ENCODE data around the gene LIPE.

LIPE gene

GRCh38 chr19:42361545-42361910, 65.7 kb downstream of the LIPE start:
- DNase-seq (no peak), ATAC-seq (ENCODE audit: insufficient read depth, low read depth) (no peak)
- no peaks in the 10 kb centered on the region for H3K79me2 ChIP-seq (ENCODE audit: insufficient read depth, low read length)
- no peak overlapping the region for H3K9ac ChIP-seq (ENCODE audit: low read depth, low read length)
- H3K27me3 ChIP-seq (ENCODE audit: insufficient read depth, low read length, poor library complexity): no peaks in the 10 kb centered on the region
- no peak overlapping the region for H3K27ac ChIP-seq (ENCODE audit: low read length)
- no peak overlapping the region for H3K4me3 ChIP-seq (ENCODE audit: low read depth in 1 of 2, low read length in 2 of 2)
- no peaks in the 10 kb centered on the region; the same call in 1 of the 2 replicates for H4K20me1 ChIP-seq (ENCODE audit: insufficient read depth, low read length)
- H2AFZ ChIP-seq (ENCODE audit: low read depth, low read length): no peak overlapping the region
- H3K4me1 ChIP-seq (ENCODE audit: insufficient read depth, low read length): no peaks in the 10 kb centered on the region
- no peak for TF ChIP-seq CTCF (IDR thresholded peaks at IDR 0.05; ENCODE audit: borderline replicate concordance, extremely low read depth, low read length, poor library complexity, severe bottlenecking)
- no peak for TF ChIP-seq EZH2 (IDR thresholded peaks at IDR 0.05; ENCODE audit: borderline replicate concordance, low read depth, low read length, severe bottlenecking)
- no peak overlapping the region for H3K4me2 ChIP-seq (ENCODE audit: insufficient read depth, low read length)
- no peaks in the 10 kb centered on the region for H3K9me3 ChIP-seq (ENCODE audit: insufficient read depth, low read length, severe bottlenecking)
- H3K36me3 ChIP-seq (ENCODE audit: insufficient read depth, low read length): peaks cover 33% of the 10 kb centered on the region

GRCh38 chr19:42360787-42361544, 66.2 kb downstream of the LIPE start:
- Histone ChIP-seq H3K4me3 (ENCODE audit: low read depth in 1 of 2, low read length in 2 of 2) (no peak overlapping the region), H3K9me3 (ENCODE audit: insufficient read depth, low read length, severe bottlenecking) (no peaks in the 10 kb centered on the region), H3K4me2 (ENCODE audit: insufficient read depth, low read length) (no peak overlapping the region), H3K4me1 (ENCODE audit: insufficient read depth, low read length) (no peaks in the 10 kb centered on the region), H3K9ac (ENCODE audit: low read depth, low read length) (no peak overlapping the region), H3K36me3 (ENCODE audit: insufficient read depth, low read length) (peaks cover 38% of the 10 kb centered on the region), H4K20me1 (ENCODE audit: insufficient read depth, low read length) (no peaks in the 10 kb centered on the region; the same call in 1 of the 2 replicates), H3K27ac (ENCODE audit: low read length) (no peak overlapping the region), H2AFZ (ENCODE audit: low read depth, low read length) (no peak overlapping the region), H3K79me2 (ENCODE audit: insufficient read depth, low read length) (no peaks in the 10 kb centered on the region), H3K27me3 (ENCODE audit: insufficient read depth, low read length, poor library complexity) (no peaks in the 10 kb centered on the region)
- no peak for TF ChIP-seq EZH2 (IDR thresholded peaks at IDR 0.05; ENCODE audit: borderline replicate concordance, low read depth, low read length, severe bottlenecking)
- TF ChIP-seq CTCF (IDR thresholded peaks at IDR 0.05; ENCODE audit: borderline replicate concordance, extremely low read depth, low read length, poor library complexity, severe bottlenecking): no peak
- DNase-seq (no peak), ATAC-seq (ENCODE audit: insufficient read depth, low read depth) (no peak)

- Histone ChIP-seq H3K4me2 (ENCODE audit: insufficient read depth, low read length) (no peak overlapping the region), H3K9ac (ENCODE audit: low read depth, low read length) (no peak overlapping the region), H3K27me3 (ENCODE audit: insufficient read depth, low read length, poor library complexity) (no peaks in the 10 kb centered on the region), H3K4me3 (ENCODE audit: low read depth in 1 of 2, low read length in 2 of 2) (no peak overlapping the region), H3K4me1 (ENCODE audit: insufficient read depth, low read length) (no peaks in the 10 kb centered on the region), H2AFZ (ENCODE audit: low read depth, low read length) (no peak overlapping the region), H3K79me2 (ENCODE audit: insufficient read depth, low read length) (no peaks in the 10 kb centered on the region), H3K36me3 (ENCODE audit: insufficient read depth, low read length) (peaks cover 43% of the 10 kb centered on the region), H4K20me1 (ENCODE audit: insufficient read depth, low read length) (no peaks in the 10 kb centered on the region), H3K27ac (ENCODE audit: low read length) (no peak overlapping the region), H3K9me3 (ENCODE audit: insufficient read depth, low read length, severe bottlenecking) (no peaks in the 10 kb centered on the region)
- DNase-seq (no peak), ATAC-seq (ENCODE audit: insufficient read depth, low read depth) (no peak)
- TF ChIP-seq EZH2 (IDR thresholded peaks at IDR 0.05; ENCODE audit: borderline replicate concordance, low read depth, low read length, severe bottlenecking) (no peak), CTCF (IDR thresholded peaks at IDR 0.05; ENCODE audit: borderline replicate concordance, extremely low read depth, low read length, poor library complexity, severe bottlenecking) (no peak)
These were observed 69.9 kb downstream of the LIPE start for GRCh38 chr19:42357290-42357689.

Data from DND-41 (cell line).